Omental fat pad (tissue), 4 donors: Measurements from ENCODE around the gene FNBP1L. TPM values are rescaled to one million over a fixed set of nuclear protein-coding genes. Genes with fewer than 3 reads are reported as not detected.

Source experiments
- ATAC-seq: fragments of 150-250 bp; one replicate; pipeline ENCODE4 v1.9.1; 2016; ENCODE audit warnings: mild to moderate bottlenecking, moderate library complexity; ENCODE audit not compliant: low FRiP score
- DNase-seq: peaks from one replicate; pipeline ENCODE4 v3.0.0-alpha.2; 2019; ENCODE audit warnings: low spot score
- CTCF ChIP-seq, 3 donors: fragments of 450-650 bp; IDR thresholded peaks; one replicate each; pipeline ENCODE4 v1.5.1; 2016 to 2017; ENCODE audit warnings: antibody characterized with exemption in 3 of 3, mild to moderate bottlenecking in 3 of 3, moderate library complexity in 2 of 3
- total RNA-seq, 4 donors: library from RNA; depleted of rRNA; stranded (reverse); fragments of >200 nt; gene quantifications; one replicate each; pipeline ENCODE4 v1.1.0, GENCODE V29; 2016

Gene FNBP1L
- total RNA-seq, 4 donors from 2014 or later: 16.7 to 47.1 (median 27.7) TPM

GRCh38 chr1:93578433-93578830, 130.5 kb downstream of the FNBP1L start:
- no peak for TF ChIP-seq CTCF (IDR thresholded peaks at IDR 0.05)
- ATAC-seq (no peak), DNase-seq (no peak)

- ATAC-seq (no peak), DNase-seq (no peak)
- no peak for TF ChIP-seq CTCF (IDR thresholded peaks at IDR 0.05)
Observed at GRCh38 chr1:93578911-93579825, 131.2 kb downstream of the FNBP1L start.

GRCh38 chr1:93579891-93580290, 132.0 kb downstream of the FNBP1L start:
- no peak for DNase-seq
- ATAC-seq: no peak
- no peak for TF ChIP-seq CTCF (IDR thresholded peaks at IDR 0.05)

GRCh38 chr1:93581917-93582850, 134.3 kb downstream of the FNBP1L start:
- no peak for ATAC-seq
- no peak for DNase-seq
- TF ChIP-seq CTCF (IDR thresholded peaks at IDR 0.05): no peak

- no peak for TF ChIP-seq CTCF (IDR thresholded peaks at IDR 0.05)
- no peak for DNase-seq
- ATAC-seq: no peak
Observed at GRCh38 chr1:93584261-93585003, 136.5 kb downstream of the FNBP1L start.

- ATAC-seq (peak; percentile 45), DNase-seq (no peak)
- no peak for TF ChIP-seq CTCF (IDR thresholded peaks at IDR 0.05)
Observed at GRCh38 chr1:93585059-93585966, 137.4 kb downstream of the FNBP1L start.
